Ureter (tissue), 1 donor: ENCODE data around the gene NKG7. TPM values are rescaled to one million over a fixed set of nuclear protein-coding genes. Genes with fewer than 3 reads are reported as not detected.

Experiments used
- DNase-seq: peaks from one replicate; pipeline ENCODE4 v3.0.0-alpha.2; 2020; ENCODE audit warnings: low spot score
- total RNA-seq: library from RNA; stranded (reverse); gene quantifications from one replicate; pipeline ENCODE4 v1.2.4, GENCODE V29; 2023
- donor health status: DM: yes; HTN: yes; CAD: no.

The NKG7 gene
- total RNA-seq, 1 donor from 2014 or later: 1.7 TPM

- DNase-seq: peak; percentile 86
These were observed 33.7 kb downstream of the NKG7 start for GRCh38 chr19:51338563-51339312.

GRCh38 chr19:51337861-51338562, 34.4 kb downstream of the NKG7 start:
- DNase-seq: no peak

DNA sequence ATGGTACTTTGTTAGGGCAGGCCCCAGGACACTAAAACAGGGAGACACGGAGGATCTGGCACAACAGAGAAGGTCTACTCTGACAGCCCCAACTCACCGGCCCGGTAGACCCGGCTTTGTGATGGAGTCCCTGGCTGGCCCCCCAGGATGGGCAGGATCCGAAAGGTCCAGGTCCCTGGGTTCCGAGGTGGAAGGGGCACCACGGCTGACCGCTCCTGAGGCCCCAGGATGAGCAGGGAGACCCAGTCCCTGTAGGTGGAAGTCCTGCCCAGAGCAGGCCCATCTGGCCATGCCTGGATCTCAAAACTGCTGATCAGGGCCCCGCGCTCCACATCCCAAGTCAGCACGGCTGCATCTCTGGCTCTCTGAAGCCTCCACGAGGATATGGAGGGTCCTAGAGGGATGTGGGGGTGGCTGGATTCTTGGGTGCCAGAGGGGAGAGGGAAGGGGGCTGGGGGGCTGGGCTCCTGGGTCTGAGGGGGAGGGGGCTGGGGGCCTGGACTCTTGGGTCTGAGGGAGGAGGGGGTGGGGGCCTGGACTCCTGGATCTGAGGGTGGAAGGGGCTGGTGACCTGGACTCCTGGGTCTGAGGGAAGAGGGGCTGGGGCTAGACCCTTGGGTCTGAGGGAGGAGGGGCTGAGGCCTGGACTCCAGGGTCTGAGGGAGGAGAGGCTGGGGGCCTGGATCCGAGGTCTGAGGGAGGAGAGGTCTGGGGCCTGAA, 35.2 kb downstream of the NKG7 start:
- no peak for DNase-seq

- no peak for DNase-seq
These were observed 38.5 kb downstream of the NKG7 start for GRCh38 chr19:51333836-51334460.

GRCh38 chr19:51331716-51332115, 40.7 kb downstream of the NKG7 start:
- no peak for DNase-seq

DNA sequence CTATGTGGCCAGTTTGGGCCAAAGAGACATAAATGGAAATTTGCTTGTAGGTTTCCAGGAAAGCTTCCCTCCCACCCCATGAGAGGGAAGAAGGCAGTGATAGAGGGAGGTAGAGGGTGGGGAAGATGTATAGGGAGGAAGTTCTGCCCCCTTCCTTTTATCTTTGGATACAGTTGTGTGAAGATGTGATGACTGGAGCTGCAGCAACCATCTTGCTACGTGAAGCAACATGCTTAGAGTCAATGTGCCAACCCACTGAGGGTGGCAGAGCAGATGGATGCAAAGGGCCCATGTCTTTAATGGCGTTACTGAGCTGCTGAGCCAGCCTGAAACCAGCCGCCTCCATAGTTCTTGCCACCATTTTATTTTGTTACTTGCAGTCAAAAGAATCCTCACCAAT, 41.3 kb downstream of the NKG7 start:
- no peak for DNase-seq

DNA sequence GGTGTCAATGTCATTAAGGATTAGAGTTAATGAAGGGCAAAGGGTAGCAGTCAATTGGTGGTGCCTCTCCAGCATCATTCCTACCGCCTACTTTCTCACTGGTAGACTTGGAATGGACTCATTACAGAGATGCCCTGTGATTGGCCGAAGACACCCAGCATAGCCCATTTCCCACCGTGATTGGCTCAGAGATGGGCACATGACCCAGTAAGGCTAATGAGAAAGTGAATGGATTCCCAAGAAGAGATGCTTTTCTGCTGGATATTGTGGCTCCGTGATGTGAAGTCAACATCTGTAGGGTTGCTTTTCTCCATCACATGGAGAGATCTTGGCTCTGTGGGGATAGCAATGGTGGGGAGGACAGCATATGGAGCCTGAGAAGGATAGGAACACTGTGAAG, 42.1 kb downstream of the NKG7 start:
- DNase-seq: no peak

- DNase-seq: no peak
These were observed 43.0 kb downstream of the NKG7 start for GRCh38 chr19:51329411-51329810.

DNA sequence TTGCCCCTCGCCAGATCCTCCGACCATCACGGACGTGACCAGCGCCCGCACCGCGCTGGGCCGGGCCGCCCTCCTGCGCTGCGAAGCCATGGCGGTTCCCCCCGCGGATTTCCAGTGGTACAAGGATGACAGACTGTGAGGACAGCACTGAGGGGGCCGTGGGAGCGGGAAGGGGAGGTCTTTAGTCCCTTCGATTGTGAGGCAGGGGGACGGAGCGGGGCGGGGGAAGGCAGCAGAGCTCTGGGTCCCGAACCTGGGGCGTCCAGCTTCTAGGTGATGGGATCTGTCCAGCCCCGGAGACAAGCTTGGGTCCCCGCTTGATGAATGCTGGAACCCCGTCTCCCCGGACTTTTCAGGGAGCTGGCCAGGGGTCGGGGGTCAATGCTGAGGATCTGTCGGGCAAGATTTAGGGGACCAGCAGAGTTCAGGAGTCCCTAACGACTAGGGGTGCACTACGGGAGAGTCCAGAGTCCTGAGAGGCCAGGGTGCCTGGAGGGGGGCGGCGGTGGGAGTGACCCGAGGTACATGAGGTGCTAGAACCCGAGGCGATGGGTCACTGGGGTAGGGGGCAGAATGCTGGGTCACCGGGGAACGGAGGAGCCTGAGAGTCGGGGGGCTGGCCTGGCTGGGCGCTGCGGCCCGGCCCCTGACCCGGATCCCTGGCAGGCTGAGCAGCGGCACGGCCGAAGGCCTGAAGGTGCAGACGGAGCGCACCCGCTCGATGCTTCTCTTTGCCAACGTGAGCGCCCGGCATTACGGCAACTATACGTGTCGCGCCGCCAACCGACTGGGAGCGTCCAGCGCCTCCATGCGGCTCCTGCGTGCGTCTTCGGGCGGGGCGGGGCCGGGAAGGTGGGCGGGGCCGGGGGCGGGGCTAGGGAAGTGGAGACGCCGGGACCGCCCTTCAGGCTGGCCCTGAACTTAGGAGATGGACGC, 45.1 kb downstream of the NKG7 start:
- DNase-seq: no peak

- DNase-seq: no peak
These were observed 46.0 kb downstream of the NKG7 start for GRCh38 chr19:51326216-51327065.

- DNase-seq: no peak
These were observed 47.1 kb downstream of the NKG7 start for GRCh38 chr19:51325161-51325976.

- DNase-seq: no peak
These were observed 48.3 kb downstream of the NKG7 start for GRCh38 chr19:51324167-51324481.

- DNase-seq: no peak
These were observed 48.8 kb downstream of the NKG7 start for GRCh38 chr19:51323481-51324166.

GRCh38 chr19:51321799-51322198, 50.7 kb downstream of the NKG7 start:
- DNase-seq: no peak

Other genes with a start within 250 kb of the NKG7 start
- gene SIGLEC9, start 247.7 kb downstream of the NKG7 start, total RNA-seq: 3.2 TPM
- gene SIGLEC7, start 230.4 kb downstream of the NKG7 start, total RNA-seq: 2.4 TPM
- 4.0 TPM for gene CD33, start 147.6 kb downstream of the NKG7 start, total RNA-seq
- not detected for gene SIGLECL1, start 121.6 kb downstream of the NKG7 start, total RNA-seq
- gene IGLON5, start 61.0 kb downstream of the NKG7 start, total RNA-seq: not detected
- gene VSIG10L, start 30.5 kb downstream of the NKG7 start, total RNA-seq: 2.1 TPM
- gene ETFB, start 6.3 kb downstream of the NKG7 start, total RNA-seq: 73.4 TPM
- gene CLDND2, start 3.7 kb downstream of the NKG7 start, total RNA-seq: 1.7 TPM
- not detected for gene LIM2, start 15.3 kb upstream of the NKG7 start, total RNA-seq
- not detected for gene C19orf84, start 17.9 kb upstream of the NKG7 start, total RNA-seq
- 14.0 TPM for gene SIGLEC10, start 45.0 kb upstream of the NKG7 start, total RNA-seq
- 6.3 TPM for gene SIGLEC8, start 85.8 kb upstream of the NKG7 start, total RNA-seq
- not detected for gene CEACAM18, start 105.9 kb upstream of the NKG7 start, total RNA-seq
- gene SIGLEC12, start 129.1 kb upstream of the NKG7 start, total RNA-seq: 0.34 TPM
- 2.2 TPM for gene SIGLEC6, start 159.0 kb upstream of the NKG7 start, total RNA-seq
- gene ZNF175, start 198.6 kb upstream of the NKG7 start, total RNA-seq: 16.0 TPM